GM12878 (cell line): ENCODE results near the gene PIGB. TPM values are rescaled to one million over a fixed set of nuclear protein-coding genes. Genes with fewer than 3 reads are reported as not detected.

ENCODE experiments used
- ATAC-seq: fragments of 200-7000 bp; cut with Tn5 transposase; 3 replicates; pipeline ENCODE4 v1.9.1; 2020; ENCODE audit warnings: mild to moderate bottlenecking, moderate library complexity
- BruUV-seq: library from RNA; stranded (reverse); fragments of 400-500 nt; replicated peaks from 2 replicates; lab custom pipeline; 2021; lab: Mats Ljungman, UMichigan
- CTCF ChIA-PET: fragments of 300-600 bp; sonication (Branson Sonifier 250); formaldehyde crosslinking; extraction: SDS; loops from one replicate; lab custom pipeline; 2021; ENCODE audit warnings: inconsistent platforms; lab: Yijun Ruan, JAX
- POLR2A ChIA-PET: fragments of 350-600 bp; formaldehyde crosslinking; extraction: SDS; loops from one replicate; lab custom pipeline; 2021; ENCODE audit warnings: inconsistent platforms; lab: Charles Lee
- RAD21 ChIA-PET: fragments of 300-600 bp; sonication (Branson Sonifier 250); formaldehyde crosslinking; loops from one replicate; lab custom pipeline; 2023; ENCODE audit warnings: antibody characterized with exemption; ENCODE audit not compliant: unreplicated experiment; lab: Charles Lee
- SMC1A ChIA-PET: fragments of 300-600 bp; sonication (Branson Sonifier 250); formaldehyde crosslinking; loops from one replicate; lab custom pipeline; 2023; ENCODE audit not compliant: unreplicated experiment, uncharacterized antibody; lab: Charles Lee
- DNase-seq: peaks from one replicate; pipeline ENCODE4 v3.0.0-alpha.2; 2011; ENCODE audit warnings: low read depth, low spot score
- FAIRE-seq: peaks from 3 replicates; lab custom pipeline; 2011; peaks lifted over from hg19 to GRCh38; lab: Jason Lieb, UNC
- H2AFZ ChIP-seq: 2 replicates; pipeline ENCODE4 v1.6.0; 2011; ENCODE audit warnings: low read depth, low read length, control low read depth; ENCODE audit not compliant: control insufficient read depth
- H3K27ac ChIP-seq: 2 replicates; pipeline ENCODE4 v1.5.1; 2011; ENCODE audit warnings: control low read depth; ENCODE audit not compliant: control insufficient read depth, insufficient read depth
- H3K27me3 ChIP-seq, 2 experiments: replicated peaks in 1 of 2; 2 replicates each; pipeline versions ENCODE4 v1.6.0 to v1.6.1; 2011; ENCODE audit warnings: low read length in 1 of 2; ENCODE audit not compliant: control insufficient read depth in 2 of 2, insufficient read depth in 2 of 2
- H3K36me3 ChIP-seq, 2 experiments: 2 replicates each; pipeline ENCODE4 v1.5.1; 2011; ENCODE audit warnings: low read length in 1 of 2; ENCODE audit not compliant: control insufficient read depth in 2 of 2, insufficient read depth in 2 of 2
- H3K4me1 ChIP-seq: 2 replicates; pipeline ENCODE4 v1.6.1; 2011; ENCODE audit warnings: mild to moderate bottlenecking, low read length, moderate library complexity, mixed read lengths; ENCODE audit not compliant: control insufficient read depth, insufficient read depth
- H3K4me2 ChIP-seq: 2 replicates; pipeline ENCODE4 v1.6.0; 2011; ENCODE audit warnings: control low read depth; ENCODE audit not compliant: control insufficient read depth, insufficient read depth
- H3K4me3 ChIP-seq: fragments of 200-600 bp; sonication (generic); 2 replicates; pipeline ENCODE4 v1.5.1; 2016
- H3K79me2 ChIP-seq: 2 replicates; pipeline ENCODE4 v1.6.0; 2011; ENCODE audit warnings: low read length; ENCODE audit not compliant: control insufficient read depth, insufficient read depth
- H3K9ac ChIP-seq: 2 replicates; pipeline ENCODE4 v1.8.0; 2011; ENCODE audit warnings: low read length, control low read depth, mixed read lengths; ENCODE audit not compliant: control insufficient read depth, insufficient read depth
- H3K9me3 ChIP-seq: replicated peaks from 3 replicates; pipeline ENCODE4 v1.5.1; 2011; ENCODE audit warnings: mild to moderate bottlenecking, low read length; ENCODE audit not compliant: control insufficient read depth, insufficient read depth
- H4K20me1 ChIP-seq: 2 replicates; pipeline ENCODE4 v1.6.0; 2011; ENCODE audit not compliant: control insufficient read depth, insufficient read depth
- RB1 ChIP-seq: fragments of 450-650 bp; formaldehyde crosslinking; IDR thresholded peaks from 2 replicates; pipeline ENCODE4 v1.6.1; 2017; ENCODE audit warnings: mild to moderate bottlenecking, borderline replicate concordance
- WGBS: methylation state at CpG from one replicate; pipeline ENCODE4 v1.1.6; 2016; ENCODE audit warnings: low lambda C conversion rate; ENCODE audit not compliant: insufficient replicate concordance, insufficient coverage; ENCODE audit errors: missing lambda C conversion rate; 5-methylcytosine and 5-hydroxymethylcytosine counted together
- in situ Hi-C: fragments of 300-500 bp; cut with MboI; formaldehyde crosslinking; loops from 9 replicates; pipeline ENCODE4 v1.14.3; 2018; ENCODE audit warnings: mixed read lengths
- intact Hi-C: fragments of 100-400 bp; cut with micrococcal nuclease; formaldehyde crosslinking; loops from one replicate; pipeline ENCODE4 v1.14.2; 2022; ENCODE audit not compliant: unreplicated experiment
- polyA plus RNA-seq, 11 experiments: library from polyadenylated mRNA; depleted of rRNA in 4 of 11; unstranded in 6 of 11; stranded (reverse) in 5 of 11; fragments of >200 nt; fragmentation: Nextera tagmentation in 4 of 11; fragmentation: Illumina TruSeq in 1 of 11; extraction: Ambion mirVana in 4 of 11; extraction: Trizol in 1 of 11; gene quantifications; 1 replicate in 1 of 11; 2 replicates in 10 of 11; pipeline versions ENCODE4 v1.2.1 to v1.2.3, GENCODE V29; 2011 to 2016; ENCODE audit warnings: inconsistent platforms in 2 of 11, missing spikeins in 2 of 11, low read depth in 1 of 11
- total RNA-seq, 4 experiments: library from RNA; depleted of rRNA in 3 of 4; stranded (reverse); fragments of >200 nt in 3 of 4; fragmentation: Illumina TruSeq in 1 of 4; extraction: Trizol in 1 of 4; gene quantifications; 2 replicates each; pipeline versions ENCODE4 v1.2.1 to v1.2.3, GENCODE V29; 2013 to 2021
- TF ChIP-seq, protein P1 (sequence below): fragments of 450-650 bp; IDR thresholded peaks from 2 replicates; pipeline ENCODE4 v1.6.1; 2016; ENCODE audit warnings: mild to moderate bottlenecking

The PIGB gene
- total and polyA plus RNA-seq, 10 of the 15 experiments (the other 5 are each of a cell fraction or from before 2014, with no cell fraction given), result 17.9 to 46.0 (median 25.2) TPM

- in situ Hi-C loops, result no loop called here
- POLR2A ChIA-PET, result interaction anchor here (1.1 to 1.5 kb wide), 2 partner anchors 11 to 17 kb away, joined by 3 to 9 read pairs; no protein-coding TSS in a partner anchor
Observed at GRCh38 chr15:55288006-55288717, 30.9 kb upstream of the PIGB start.

More at GRCh38 chr15:55288006-55288717, 30.9 kb upstream of the PIGB start:
- Histone ChIP-seq H3K9ac (no peak overlapping the region), H3K4me2 (no peak overlapping the region), H3K4me3 (peak overlapping the region; percentile 89; the same call in 1 of the 2 replicates), H2AFZ (no peak overlapping the region)
- no peak for ATAC-seq
- WGBS, result 81% methylated on average over 8 of the region's 8 CpGs
- SMC1A ChIA-PET, result interaction anchor here (0.6 to 2.4 kb wide), 18 partner anchors 10 to 1007 kb away, joined by 3 to 13 read pairs (median 4); partner anchors contain the start of genes PIGB and PIGBOS1
- CTCF ChIA-PET, result interaction anchor here (0.6 to 3.0 kb wide), 10 partner anchors 9 to 1162 kb away, joined by 3 to 34 read pairs (median 4); no protein-coding TSS in a partner anchor
- intact Hi-C loops, result loop anchor here (2.0 to 10.0 kb wide), 3 partner anchors 33 to 773 kb away; no protein-coding TSS in a partner anchor
- TF ChIP-seq RB1, result no peak
- TF ChIP-seq, protein P1, sequence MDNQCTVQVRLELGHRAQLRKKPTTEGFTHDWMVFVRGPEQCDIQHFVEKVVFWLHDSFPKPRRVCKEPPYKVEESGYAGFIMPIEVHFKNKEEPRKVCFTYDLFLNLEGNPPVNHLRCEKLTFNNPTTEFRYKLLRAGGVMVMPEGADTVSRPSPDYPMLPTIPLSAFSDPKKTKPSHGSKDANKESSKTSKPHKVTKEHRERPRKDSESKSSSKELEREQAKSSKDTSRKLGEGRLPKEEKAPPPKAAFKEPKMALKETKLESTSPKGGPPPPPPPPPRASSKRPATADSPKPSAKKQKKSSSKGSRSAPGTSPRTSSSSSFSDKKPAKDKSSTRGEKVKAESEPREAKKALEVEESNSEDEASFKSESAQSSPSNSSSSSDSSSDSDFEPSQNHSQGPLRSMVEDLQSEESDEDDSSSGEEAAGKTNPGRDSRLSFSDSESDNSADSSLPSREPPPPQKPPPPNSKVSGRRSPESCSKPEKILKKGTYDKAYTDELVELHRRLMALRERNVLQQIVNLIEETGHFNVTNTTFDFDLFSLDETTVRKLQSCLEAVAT, result peak; percentile 73
- TF ChIP-seq, all 136 proteins: peak for 1
- peaks cover 1% of the 10 kb centered on the region; the same call in 1 of the 2 replicates for H3K4me1 ChIP-seq
- H3K9me3 ChIP-seq, result no peaks in the 10 kb centered on the region
- peaks cover 16% of the 10 kb centered on the region for H3K79me2 ChIP-seq
- DNase-seq, result no peak
- H3K27me3 ChIP-seq, result no peaks in the 10 kb centered on the region
- H3K27ac ChIP-seq, result no peak overlapping the region
- RAD21 ChIA-PET, result interaction anchor here (0.9 to 3.2 kb wide), 5 partner anchors 10 to 91 kb away, joined by 3 to 26 read pairs (median 10); partner anchors contain the start of gene RSL24D1
- BruUV-seq, result TSS peak; percentile 49
- no peaks in the 10 kb centered on the region for H3K36me3 ChIP-seq
- FAIRE-seq, result no peak
- H4K20me1 ChIP-seq, result no peaks in the 10 kb centered on the region
